K562 (cell line): ENCODE results near the gene EGR1. TPM values are rescaled to one million over a fixed set of nuclear protein-coding genes. Genes with fewer than 3 reads are reported as not detected.
A peak's percentile ranks its signal among the peaks of the same experiment; 100 is the strongest.

Source experiments
- CC2D1A ChIP-seq: fragments of 450-650 bp; IDR thresholded peaks from 2 replicates; pipeline ENCODE4 v1.6.1; 2017; ENCODE audit warnings: mild to moderate bottlenecking
- FOS ChIP-seq: IDR thresholded peaks from 3 replicates; pipeline ENCODE4 v1.6.1; 2011; ENCODE audit not compliant: insufficient read length; ENCODE audit errors: extremely low read depth
- GABPA ChIP-seq: fragments of 200-800 bp; sonication (Bioruptor generic); conservative IDR thresholded peaks from 2 replicates; pipeline ENCODE4 v1.6.1; 2016; ENCODE audit warnings: low read depth, missing genetic modification characterization, missing compliant biosample characterization
- GABPB1 ChIP-seq: sonication (generic); formaldehyde crosslinking; IDR thresholded peaks from 2 replicates; pipeline ENCODE4 v1.8.0; 2022; ENCODE audit warnings: mild to moderate bottlenecking, missing genetic modification reagents
- HLTF ChIP-seq: fragments of 450-650 bp; IDR thresholded peaks from 2 replicates; pipeline ENCODE4 v1.6.1; 2016
- LCOR ChIP-seq: sonication (generic); formaldehyde crosslinking; IDR thresholded peaks from 2 replicates; pipeline ENCODE4 v1.8.0; 2022; ENCODE audit warnings: mild to moderate bottlenecking, missing genetic modification reagents
- MEF2A ChIP-seq: IDR thresholded peaks from 2 replicates; pipeline ENCODE4 v1.6.1; 2011; ENCODE audit warnings: low read depth, mild to moderate bottlenecking, low read length, moderate library complexity; ENCODE audit not compliant: control insufficient read depth
- NCOR1 ChIP-seq: fragments of 450-650 bp; IDR thresholded peaks from 2 replicates; pipeline ENCODE4 v1.6.1; 2016; ENCODE audit warnings: mild to moderate bottlenecking, moderate library complexity
- NFIC ChIP-seq: fragments of 450-650 bp; IDR thresholded peaks from 2 replicates; pipeline ENCODE4 v1.6.1; 2017; ENCODE audit warnings: mild to moderate bottlenecking, inconsistent platforms
- NR1H2 ChIP-seq: sonication (generic); formaldehyde crosslinking; IDR thresholded peaks from 2 replicates; pipeline ENCODE4 v1.4.0; 2020; ENCODE audit warnings: mild to moderate bottlenecking, missing genetic modification reagents
- PCBP1 ChIP-seq: fragments of 200-400 bp; formaldehyde crosslinking; IDR thresholded peaks from 2 replicates; pipeline ENCODE4 v1.6.1; 2018; ENCODE audit warnings: mild to moderate bottlenecking, low read depth, low read length; ENCODE audit not compliant: poor library complexity, severe bottlenecking
- POLR2G ChIP-seq: fragments of 200-400 bp; formaldehyde crosslinking; IDR thresholded peaks from 2 replicates; pipeline ENCODE4 v1.6.1; 2017; ENCODE audit warnings: low read depth, mild to moderate bottlenecking, antibody characterized with exemption, low read length, moderate library complexity
- RBFOX2 ChIP-seq: fragments of 200-400 bp; formaldehyde crosslinking; IDR thresholded peaks from 2 replicates; pipeline ENCODE4 v1.6.1; 2017; ENCODE audit warnings: low read depth, mild to moderate bottlenecking, low read length, moderate library complexity
- TAF1 ChIP-seq: IDR thresholded peaks from 2 replicates; pipeline ENCODE4 v1.6.1; 2011; ENCODE audit warnings: mild to moderate bottlenecking, low read length, moderate library complexity; ENCODE audit not compliant: insufficient read depth, control insufficient read depth, severe bottlenecking; ENCODE audit errors: extremely low read depth
- TAF9B ChIP-seq: fragments of 450-650 bp; IDR thresholded peaks from 2 replicates; pipeline ENCODE4 v1.6.1; 2018; ENCODE audit warnings: mild to moderate bottlenecking; ENCODE audit not compliant: partially characterized antibody
- TEAD4 ChIP-seq, 2 experiments: sonication (generic) in 1 of 2; formaldehyde crosslinking in 1 of 2; IDR thresholded peaks; 2 replicates each; pipeline versions ENCODE4 v1.6.1 to v1.8.0; 2012 to 2022; ENCODE audit warnings: borderline replicate concordance in 1 of 2, inconsistent platforms in 1 of 2, low read length in 1 of 2, mild to moderate bottlenecking in 1 of 2, missing genetic modification reagents in 1 of 2
- polyA plus RNA-seq, 8 experiments: library from polyadenylated mRNA; depleted of rRNA in 4 of 8; stranded (reverse) in 5 of 8; unstranded in 3 of 8; fragments of >200 nt; fragmentation: Nextera tagmentation in 2 of 8; fragmentation: Illumina TruSeq in 1 of 8; extraction: Ambion mirVana in 2 of 8; extraction: Trizol in 1 of 8; gene quantifications; 2 replicates each; pipeline versions ENCODE4 v1.2.1 to v1.2.3, GENCODE V29; 2011 to 2014; ENCODE audit warnings: inconsistent platforms in 1 of 8, missing spikeins in 1 of 8
- total RNA-seq, 7 experiments: library from RNA; depleted of rRNA in 6 of 7; stranded (reverse); fragments of >200 nt in 6 of 7; fragmentation: Illumina TruSeq in 2 of 7; extraction: Trizol in 2 of 7; gene quantifications; 2 replicates each; pipeline versions ENCODE4 v1.2.1 to v1.2.3, GENCODE V29; 2011 to 2021; ENCODE audit warnings: low replicate concordance in 1 of 7
- TF ChIP-seq, protein P1 (sequence below): fragments of 450-650 bp; conservative IDR thresholded peaks from 2 replicates; pipeline ENCODE4 v1.6.1; 2016; ENCODE audit warnings: missing genetic modification characterization, low read depth, mild to moderate bottlenecking, control low read depth, missing compliant biosample characterization
- TF ChIP-seq, protein P2 (sequence below): sonication (generic); formaldehyde crosslinking; IDR thresholded peaks from 2 replicates; pipeline ENCODE4 v1.8.0; 2023; ENCODE audit warnings: mild to moderate bottlenecking, missing genetic modification reagents
- TF ChIP-seq, protein P3 (sequence below): sonication (generic); formaldehyde crosslinking; IDR thresholded peaks from 2 replicates; pipeline ENCODE4 v1.8.0; 2022; ENCODE audit warnings: mild to moderate bottlenecking, low read depth, missing genetic modification reagents

EGR1 gene
- total and polyA plus RNA-seq, 9 of the 15 experiments (the other 6 are each of a cell fraction or from before 2014, with no cell fraction given), result 1.3 to 132 (median 21.5) TPM

DNA sequence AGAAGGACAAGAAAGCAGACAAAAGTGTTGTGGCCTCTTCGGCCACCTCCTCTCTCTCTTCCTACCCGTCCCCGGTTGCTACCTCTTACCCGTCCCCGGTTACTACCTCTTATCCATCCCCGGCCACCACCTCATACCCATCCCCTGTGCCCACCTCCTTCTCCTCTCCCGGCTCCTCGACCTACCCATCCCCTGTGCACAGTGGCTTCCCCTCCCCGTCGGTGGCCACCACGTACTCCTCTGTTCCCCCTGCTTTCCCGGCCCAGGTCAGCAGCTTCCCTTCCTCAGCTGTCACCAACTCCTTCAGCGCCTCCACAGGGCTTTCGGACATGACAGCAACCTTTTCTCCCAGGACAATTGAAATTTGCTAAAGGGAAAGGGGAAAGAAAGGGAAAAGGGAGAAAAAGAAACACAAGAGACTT lies 2.4 kb downstream of the EGR1 start (continued):
- TF ChIP-seq TEAD4 (IDR thresholded peaks at IDR 0.05; ENCODE audit: low read length), result peak; percentile 4
- TF ChIP-seq TEAD4 (CRISPR knock-in tag; IDR thresholded peaks at IDR 0.05; ENCODE audit: borderline replicate concordance), result no peak
- TF ChIP-seq, protein P1, sequence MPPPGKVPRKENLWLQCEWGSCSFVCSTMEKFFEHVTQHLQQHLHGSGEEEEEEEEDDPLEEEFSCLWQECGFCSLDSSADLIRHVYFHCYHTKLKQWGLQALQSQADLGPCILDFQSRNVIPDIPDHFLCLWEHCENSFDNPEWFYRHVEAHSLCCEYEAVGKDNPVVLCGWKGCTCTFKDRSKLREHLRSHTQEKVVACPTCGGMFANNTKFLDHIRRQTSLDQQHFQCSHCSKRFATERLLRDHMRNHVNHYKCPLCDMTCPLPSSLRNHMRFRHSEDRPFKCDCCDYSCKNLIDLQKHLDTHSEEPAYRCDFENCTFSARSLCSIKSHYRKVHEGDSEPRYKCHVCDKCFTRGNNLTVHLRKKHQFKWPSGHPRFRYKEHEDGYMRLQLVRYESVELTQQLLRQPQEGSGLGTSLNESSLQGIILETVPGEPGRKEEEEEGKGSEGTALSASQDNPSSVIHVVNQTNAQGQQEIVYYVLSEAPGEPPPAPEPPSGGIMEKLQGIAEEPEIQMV, result no peak
- 0 out of 2 replicates have a peak, but pooled peaks have one; percentile 1 for TF ChIP-seq MEF2A
- 0 out of 2 replicates have a peak, but pooled peaks have one; percentile 6 for TF ChIP-seq LCOR (CRISPR knock-in tag)
- peak; percentile 84 for TF ChIP-seq RBFOX2
- TF ChIP-seq POLR2G, result peak; percentile 62
- TF ChIP-seq GABPA (tag), result no peak
- TF ChIP-seq PCBP1, result peak; percentile 89
- no peak for TF ChIP-seq FOS
- TF ChIP-seq TAF1, result peak; percentile 14
- peak; percentile 54 for TF ChIP-seq GABPB1 (CRISPR knock-in tag)
- TF ChIP-seq NR1H2, result 0 out of 2 replicates have a peak, but pooled peaks have one; percentile 64
- TF ChIP-seq NFIC, result peak; percentile 37
- TF ChIP-seq NCOR1, result peak; percentile 48
- TF ChIP-seq, protein P2, sequence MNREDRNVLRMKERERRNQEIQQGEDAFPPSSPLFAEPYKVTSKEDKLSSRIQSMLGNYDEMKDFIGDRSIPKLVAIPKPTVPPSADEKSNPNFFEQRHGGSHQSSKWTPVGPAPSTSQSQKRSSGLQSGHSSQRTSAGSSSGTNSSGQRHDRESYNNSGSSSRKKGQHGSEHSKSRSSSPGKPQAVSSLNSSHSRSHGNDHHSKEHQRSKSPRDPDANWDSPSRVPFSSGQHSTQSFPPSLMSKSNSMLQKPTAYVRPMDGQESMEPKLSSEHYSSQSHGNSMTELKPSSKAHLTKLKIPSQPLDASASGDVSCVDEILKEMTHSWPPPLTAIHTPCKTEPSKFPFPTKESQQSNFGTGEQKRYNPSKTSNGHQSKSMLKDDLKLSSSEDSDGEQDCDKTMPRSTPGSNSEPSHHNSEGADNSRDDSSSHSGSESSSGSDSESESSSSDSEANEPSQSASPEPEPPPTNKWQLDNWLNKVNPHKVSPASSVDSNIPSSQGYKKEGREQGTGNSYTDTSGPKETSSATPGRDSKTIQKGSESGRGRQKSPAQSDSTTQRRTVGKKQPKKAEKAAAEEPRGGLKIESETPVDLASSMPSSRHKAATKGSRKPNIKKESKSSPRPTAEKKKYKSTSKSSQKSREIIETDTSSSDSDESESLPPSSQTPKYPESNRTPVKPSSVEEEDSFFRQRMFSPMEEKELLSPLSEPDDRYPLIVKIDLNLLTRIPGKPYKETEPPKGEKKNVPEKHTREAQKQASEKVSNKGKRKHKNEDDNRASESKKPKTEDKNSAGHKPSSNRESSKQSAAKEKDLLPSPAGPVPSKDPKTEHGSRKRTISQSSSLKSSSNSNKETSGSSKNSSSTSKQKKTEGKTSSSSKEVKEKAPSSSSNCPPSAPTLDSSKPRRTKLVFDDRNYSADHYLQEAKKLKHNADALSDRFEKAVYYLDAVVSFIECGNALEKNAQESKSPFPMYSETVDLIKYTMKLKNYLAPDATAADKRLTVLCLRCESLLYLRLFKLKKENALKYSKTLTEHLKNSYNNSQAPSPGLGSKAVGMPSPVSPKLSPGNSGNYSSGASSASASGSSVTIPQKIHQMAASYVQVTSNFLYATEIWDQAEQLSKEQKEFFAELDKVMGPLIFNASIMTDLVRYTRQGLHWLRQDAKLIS (CRISPR knock-in tag), result peak; percentile 15; the same call in 1 of the 2 replicates
- 0 out of 2 replicates have a peak, but pooled peaks have one; percentile 31 for TF ChIP-seq HLTF
- TF ChIP-seq, protein P3, sequence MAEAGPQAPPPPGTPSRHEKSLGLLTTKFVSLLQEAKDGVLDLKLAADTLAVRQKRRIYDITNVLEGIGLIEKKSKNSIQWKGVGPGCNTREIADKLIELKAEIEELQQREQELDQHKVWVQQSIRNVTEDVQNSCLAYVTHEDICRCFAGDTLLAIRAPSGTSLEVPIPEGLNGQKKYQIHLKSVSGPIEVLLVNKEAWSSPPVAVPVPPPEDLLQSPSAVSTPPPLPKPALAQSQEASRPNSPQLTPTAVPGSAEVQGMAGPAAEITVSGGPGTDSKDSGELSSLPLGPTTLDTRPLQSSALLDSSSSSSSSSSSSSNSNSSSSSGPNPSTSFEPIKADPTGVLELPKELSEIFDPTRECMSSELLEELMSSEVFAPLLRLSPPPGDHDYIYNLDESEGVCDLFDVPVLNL, result 0 out of 2 replicates have a peak, but pooled peaks have one; percentile 34
- TF ChIP-seq TAF9B, result no peak
- TF ChIP-seq CC2D1A, result no peak
